GM19099 (cell line): Measurements from ENCODE around the gene UROC1.

Source experiments
- POLR2A ChIP-seq: IDR thresholded peaks from 3 replicates; pipeline ENCODE4 v1.6.1; 2011; ENCODE audit warnings: low read depth; ENCODE audit not compliant: insufficient read length; ENCODE audit errors: extremely low read depth

UROC1 gene

DNA sequence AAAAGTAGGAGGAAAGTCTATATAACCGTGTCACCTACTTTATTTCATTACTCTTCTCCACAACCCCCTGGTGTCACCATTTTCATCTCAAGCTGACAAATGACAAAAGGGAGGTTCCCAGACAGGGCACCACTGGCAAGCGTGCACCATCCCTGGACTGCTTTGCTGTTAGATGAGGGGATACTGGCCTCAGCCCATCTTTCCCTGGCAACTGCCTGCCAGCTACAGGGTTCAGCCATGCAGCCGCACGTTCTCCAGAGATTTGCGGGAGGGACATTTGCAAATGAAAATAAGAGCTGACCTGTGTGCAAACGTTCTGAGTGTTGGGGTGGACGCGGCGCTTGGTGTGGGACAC is 660 bp downstream of the UROC1 start:
- TF ChIP-seq POLR2A, result no peak

- no peak for TF ChIP-seq POLR2A
These were observed 1.2 kb downstream of the UROC1 start for GRCh38 chr3:126516152-126516935.

DNA sequence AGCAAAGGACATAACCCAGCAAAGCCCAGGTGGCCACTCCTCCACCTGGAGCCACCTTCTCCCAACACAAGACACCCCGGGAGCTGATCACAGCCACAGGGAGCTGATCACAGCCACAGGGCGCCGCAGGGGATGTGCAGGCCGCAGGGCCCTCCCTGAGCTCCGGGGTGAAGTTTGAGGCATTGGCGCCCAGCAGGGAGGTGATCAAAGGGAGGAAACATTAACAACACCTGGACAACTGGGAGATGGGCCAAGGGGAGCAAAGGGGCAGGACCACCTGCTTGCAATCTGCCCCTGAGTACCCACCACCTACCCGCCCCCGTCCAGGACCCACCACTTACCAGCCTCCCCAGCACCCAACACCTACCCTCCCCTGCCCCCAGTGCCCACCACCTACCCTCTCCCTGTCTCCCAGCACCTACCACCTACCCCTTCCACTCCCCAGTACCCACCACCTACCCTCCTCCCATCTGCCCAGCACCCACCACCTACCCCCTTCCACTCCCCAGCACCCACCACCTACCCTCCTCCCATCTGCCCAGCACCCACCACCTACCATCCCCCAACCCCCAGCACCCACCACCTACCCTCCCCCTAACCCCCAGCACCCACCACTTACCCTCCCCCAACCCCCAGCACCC is 2.4 kb downstream of the UROC1 start:
- no peak for TF ChIP-seq POLR2A

DNA sequence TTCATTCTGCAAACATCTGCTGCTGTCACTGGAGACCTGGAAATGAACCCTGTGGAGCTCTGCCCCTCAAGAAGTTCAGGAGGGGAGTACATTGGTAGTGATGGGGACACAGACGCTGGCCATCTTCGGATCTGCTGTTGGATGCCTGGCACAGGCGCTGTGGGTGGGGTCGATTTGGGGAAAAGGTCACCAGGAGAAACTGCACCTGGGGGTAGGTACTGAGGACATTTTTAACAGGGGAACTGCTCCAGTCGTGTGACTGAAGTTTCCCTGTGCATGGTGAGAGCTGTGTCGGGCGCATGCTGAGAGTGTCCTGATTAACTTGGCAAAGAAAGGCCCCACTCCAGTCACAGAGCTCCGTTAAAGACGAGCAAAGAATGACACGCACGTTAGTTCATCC is 3.4 kb downstream of the UROC1 start:
- no peak for TF ChIP-seq POLR2A

DNA sequence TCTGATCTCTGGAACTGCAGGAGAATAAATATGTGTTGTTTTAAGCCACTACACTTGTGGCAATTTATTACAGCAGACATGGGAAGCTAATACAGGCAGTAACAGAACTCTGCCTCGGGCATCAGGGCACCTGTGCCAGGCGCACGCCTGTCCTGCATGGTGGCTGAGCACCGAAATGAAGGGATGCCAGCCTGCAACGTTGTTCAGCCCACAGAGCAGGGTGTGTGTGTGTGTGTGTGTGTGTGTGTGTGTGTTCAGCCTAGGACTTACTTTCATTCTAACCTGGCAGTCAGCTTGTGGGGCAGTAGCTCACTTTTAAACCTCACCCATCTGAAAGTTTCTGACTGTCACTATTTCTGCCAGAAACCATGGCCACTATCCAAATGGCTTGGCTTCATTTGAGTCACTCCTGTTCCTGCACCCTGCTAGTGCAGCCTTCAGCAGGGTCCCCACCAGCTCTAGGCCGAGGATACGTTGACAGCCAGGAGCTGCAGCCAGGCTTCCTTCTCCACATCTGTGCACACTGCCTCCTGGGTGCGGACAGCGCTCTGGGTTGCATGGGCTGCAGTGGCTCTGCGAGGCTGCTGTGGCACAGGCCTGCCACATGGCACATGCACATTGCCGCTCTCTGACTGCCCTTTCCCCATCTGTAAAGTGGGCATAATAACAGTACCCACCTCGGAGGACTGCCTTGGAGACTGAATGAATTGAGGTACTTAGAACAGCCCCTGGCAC is 4.5 kb downstream of the UROC1 start:
- no peak for TF ChIP-seq POLR2A

DNA sequence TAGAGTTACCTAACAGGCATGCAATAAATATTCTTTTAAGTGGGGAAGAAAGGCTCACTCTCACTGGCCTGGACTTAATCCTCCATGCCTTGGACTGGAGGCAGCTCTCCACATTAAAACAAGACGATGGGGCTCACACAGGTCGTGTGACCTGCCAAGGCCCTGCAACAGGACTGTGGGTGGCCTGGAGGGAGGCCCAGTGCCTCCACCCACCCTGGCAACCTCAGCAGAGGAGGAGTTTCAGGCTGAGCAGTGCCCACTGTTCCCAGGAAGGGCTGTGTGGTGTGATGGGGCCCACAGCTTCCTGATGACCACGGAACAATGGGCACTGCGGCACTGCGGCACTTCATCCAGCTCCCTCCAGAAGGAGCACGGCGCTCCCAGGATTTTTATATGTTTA is 5.5 kb downstream of the UROC1 start:
- no peak for TF ChIP-seq POLR2A

GRCh38 chr3:126511291-126511690 is 6.3 kb downstream of the UROC1 start:
- no peak for TF ChIP-seq POLR2A

DNA sequence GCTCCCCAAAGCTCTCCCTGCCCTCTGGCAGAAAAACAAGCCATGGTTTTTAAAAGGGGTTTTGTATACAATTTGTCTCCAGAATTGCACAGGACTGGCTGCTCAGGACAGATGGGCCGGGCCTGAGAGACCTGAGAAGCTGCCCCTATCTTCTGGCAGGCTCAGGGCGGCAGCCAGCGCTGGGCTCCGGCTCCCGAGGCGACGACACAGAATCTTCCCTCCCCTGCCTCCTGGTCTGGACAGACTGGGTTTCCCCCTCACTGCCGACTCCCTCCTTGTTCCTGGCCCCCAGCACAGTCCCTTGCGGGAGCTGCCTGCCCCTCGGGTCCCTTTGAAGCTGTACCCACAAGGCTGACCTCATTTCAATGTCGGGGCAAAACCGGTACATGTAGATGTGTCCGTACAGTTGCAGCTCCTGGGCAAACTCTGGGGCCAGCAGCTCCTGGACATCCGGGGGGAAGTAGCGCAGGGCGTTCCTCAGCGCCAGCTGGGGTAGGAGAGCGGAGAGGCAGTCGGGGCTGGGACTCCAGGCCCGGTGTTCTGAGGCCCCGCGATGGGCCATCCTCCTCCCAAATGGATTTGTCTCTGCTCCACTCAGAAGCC is 7.2 kb downstream of the UROC1 start:
- no peak for TF ChIP-seq POLR2A

- TF ChIP-seq POLR2A, result no peak
These were observed 7.8 kb downstream of the UROC1 start for GRCh38 chr3:126509597-126510307.

GRCh38 chr3:126508564-126508964 is 9.0 kb downstream of the UROC1 start:
- TF ChIP-seq POLR2A, result no peak

DNA sequence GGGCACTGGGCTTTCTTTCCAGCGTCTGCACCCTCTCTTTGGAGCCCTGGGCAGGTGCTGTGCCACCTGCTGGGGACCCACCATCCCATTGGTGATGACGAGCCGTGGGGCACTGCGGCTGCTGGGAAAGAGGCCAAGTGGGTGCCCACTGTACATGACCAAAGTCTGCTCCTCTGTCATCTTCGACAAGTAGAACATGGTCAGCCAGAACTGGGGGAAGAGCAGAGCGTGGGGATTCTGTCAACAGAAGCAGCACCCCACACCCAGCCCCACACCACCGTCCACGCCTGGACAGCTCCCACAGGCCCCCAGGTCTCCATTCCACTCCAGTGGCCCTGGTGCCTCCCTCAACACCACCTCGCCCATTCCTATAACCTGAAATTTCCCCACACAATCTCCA is 9.7 kb downstream of the UROC1 start:
- no peak for TF ChIP-seq POLR2A

- TF ChIP-seq POLR2A, result no peak
These were observed 13.9 kb downstream of the UROC1 start for GRCh38 chr3:126503701-126504100.

- TF ChIP-seq POLR2A, result no peak
These were observed 14.9 kb downstream of the UROC1 start for GRCh38 chr3:126502656-126503055.

GRCh38 chr3:126501736-126502135 is 15.8 kb downstream of the UROC1 start:
- TF ChIP-seq POLR2A, result no peak

DNA sequence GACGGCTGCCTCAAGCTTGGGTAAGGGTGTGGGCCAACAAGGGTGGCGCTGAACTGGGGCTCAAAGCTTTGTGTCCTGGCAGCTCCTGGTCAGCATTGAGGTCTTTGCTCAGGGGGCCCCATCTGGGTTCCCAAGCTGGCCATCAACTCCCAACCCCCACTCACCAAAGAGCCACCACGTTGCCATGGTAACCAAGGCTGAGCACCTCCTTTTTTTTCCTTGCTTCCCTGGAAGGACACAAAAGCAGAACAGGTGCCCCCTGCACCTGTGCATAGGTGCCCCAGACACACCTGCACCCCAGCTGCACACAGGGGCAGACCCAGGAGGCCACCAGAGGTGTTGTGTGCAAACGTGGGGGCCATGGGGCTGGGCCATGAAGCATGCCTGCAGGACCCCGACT is 16.5 kb downstream of the UROC1 start:
- TF ChIP-seq POLR2A, result no peak

DNA sequence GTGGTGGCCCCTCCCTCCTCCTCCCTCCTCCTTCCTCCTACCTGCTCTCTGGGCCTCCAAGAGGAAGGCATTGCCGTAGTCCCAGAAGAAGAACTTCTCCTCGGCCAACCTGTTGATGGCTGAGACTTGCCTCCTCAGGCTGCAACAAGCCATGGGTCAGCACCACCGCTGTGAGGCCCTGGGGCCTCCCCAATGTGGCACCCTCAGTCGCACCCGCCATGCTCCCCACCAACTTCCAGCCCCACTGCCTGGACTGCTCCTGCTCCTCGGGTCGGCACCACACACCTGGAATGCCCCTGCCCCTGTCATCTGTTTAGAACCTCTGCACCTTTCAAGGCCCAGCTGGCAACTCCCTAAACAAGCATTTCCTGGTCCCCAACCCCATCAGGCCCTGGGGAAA is 17.6 kb downstream of the UROC1 start:
- TF ChIP-seq POLR2A, result no peak

- no peak for TF ChIP-seq POLR2A
These were observed 18.2 kb downstream of the UROC1 start for GRCh38 chr3:126499401-126499800.
